WTC11 (cell line): ENCODE data around the gene KDM1B. TPM values are rescaled to one million over a fixed set of nuclear protein-coding genes. Genes with fewer than 3 reads are reported as not detected.

Experiments
- ATAC-seq: fragments of 200-7000 bp; cut with Tn5 transposase; 2 replicates; pipeline ENCODE4 v1.10.0; 2021; ENCODE audit warnings: mild to moderate bottlenecking, moderate library complexity
- CTCF ChIA-PET: fragments of 300-600 bp; sonication (Branson Sonifier 250); formaldehyde crosslinking; loops from one replicate; lab custom pipeline; 2021; ENCODE audit warnings: antibody characterized with exemption; lab: Charles Lee
- POLR2A ChIA-PET: fragments of 350-600 bp; sonication (Branson Sonifier 250); formaldehyde crosslinking; loops from one replicate; lab custom pipeline; 2021; ENCODE audit warnings: antibody characterized with exemption; lab: Charles Lee
- DNase-seq: peaks from one replicate; pipeline ENCODE4 v3.0.0; 2021; ENCODE audit warnings: low spot score
- H3K27ac Mint-ChIP-seq: 2 replicates; pipeline ENCODE4 v1.8.0; 2021; ENCODE audit warnings: mixed read lengths
- H3K27me3 Mint-ChIP-seq: 2 replicates; pipeline ENCODE4 v1.8.0; 2021; ENCODE audit warnings: low read depth, mild to moderate bottlenecking, moderate library complexity, mixed read lengths
- H3K36me3 Mint-ChIP-seq: 2 replicates; pipeline ENCODE4 v1.8.0; 2021; ENCODE audit warnings: mixed read lengths
- H3K4me1 Mint-ChIP-seq: 2 replicates; pipeline ENCODE4 v1.8.0; 2022; ENCODE audit warnings: mixed read lengths
- H3K4me3 Mint-ChIP-seq: 2 replicates; pipeline ENCODE4 v1.8.0; 2021; ENCODE audit warnings: mild to moderate bottlenecking, moderate library complexity, mixed read lengths
- H3K9me3 Mint-ChIP-seq: 2 replicates; pipeline ENCODE4 v1.8.0; 2021; ENCODE audit warnings: mixed read lengths
- ATF3 ChIP-seq: sonication (generic); formaldehyde crosslinking; conservative IDR thresholded peaks from 2 replicates; pipeline ENCODE4 v1.8.1; 2022; ENCODE audit warnings: mild to moderate bottlenecking, missing genetic modification reagents
- CTCF ChIP-seq: fragments of 200-600 bp; IDR thresholded peaks from 2 replicates; pipeline ENCODE4 v1.8.0; 2022; ENCODE audit warnings: antibody characterized with exemption
- ELF4 ChIP-seq: sonication (generic); formaldehyde crosslinking; IDR thresholded peaks from 2 replicates; pipeline ENCODE4 v1.8.1; 2022; ENCODE audit warnings: low read depth, mild to moderate bottlenecking, moderate library complexity, missing genetic modification reagents
- EMX1 ChIP-seq: fragments of 250-450 bp; sonication (Bioruptor Pico); IDR thresholded peaks from 2 replicates; pipeline ENCODE4 v1.8.0; 2021; ENCODE audit warnings: mild to moderate bottlenecking
- ETV6 ChIP-seq: sonication (generic); formaldehyde crosslinking; IDR thresholded peaks from 2 replicates; pipeline ENCODE4 v1.8.1; 2022; ENCODE audit warnings: mild to moderate bottlenecking, missing genetic modification reagents
- FOXK1 ChIP-seq: sonication (generic); formaldehyde crosslinking; IDR thresholded peaks from 2 replicates; pipeline ENCODE4 v1.8.0; 2022; ENCODE audit warnings: mild to moderate bottlenecking, moderate library complexity, missing genetic modification reagents
- FOXP1 ChIP-seq: sonication (generic); formaldehyde crosslinking; IDR thresholded peaks from 2 replicates; pipeline ENCODE4 v1.8.0; 2022; ENCODE audit warnings: missing genetic modification reagents, mild to moderate bottlenecking, moderate library complexity, borderline replicate concordance
- GRHL2 ChIP-seq: fragments of 250-450 bp; sonication (Bioruptor Pico); IDR thresholded peaks from 2 replicates; pipeline ENCODE4 v1.8.0; 2022; ENCODE audit warnings: mild to moderate bottlenecking, moderate library complexity; ENCODE audit not compliant: insufficient replicate concordance, severe bottlenecking
- GTF2I ChIP-seq: fragments of 250-450 bp; sonication (Bioruptor Pico); conservative IDR thresholded peaks from 2 replicates; pipeline ENCODE4 v1.4.0; 2021; ENCODE audit warnings: mild to moderate bottlenecking
- MXD4 ChIP-seq: fragments of 250-450 bp; sonication (Bioruptor Pico); IDR thresholded peaks from 2 replicates; pipeline ENCODE4 v1.8.0; 2021; ENCODE audit warnings: mild to moderate bottlenecking, moderate library complexity, borderline replicate concordance
- NFYB ChIP-seq: sonication (generic); formaldehyde crosslinking; conservative IDR thresholded peaks from 2 replicates; pipeline ENCODE4 v1.8.0; 2022; ENCODE audit warnings: low read depth, missing genetic modification reagents
- NR1H2 ChIP-seq: sonication (generic); formaldehyde crosslinking; IDR thresholded peaks from 2 replicates; pipeline ENCODE4 v1.9.0; 2021; ENCODE audit warnings: mild to moderate bottlenecking, moderate library complexity, missing genetic modification reagents
- RELA ChIP-seq: sonication (generic); formaldehyde crosslinking; IDR thresholded peaks from 2 replicates; pipeline ENCODE4 v1.8.1; 2022; ENCODE audit warnings: missing genetic modification reagents, mild to moderate bottlenecking, borderline replicate concordance
- RORB ChIP-seq: fragments of 250-450 bp; sonication (Bioruptor Pico); IDR thresholded peaks from 2 replicates; pipeline ENCODE4 v1.9.0; 2021; ENCODE audit warnings: mild to moderate bottlenecking
- TEAD1 ChIP-seq: sonication (generic); formaldehyde crosslinking; IDR thresholded peaks from 2 replicates; pipeline ENCODE4 v1.8.0; 2022; ENCODE audit warnings: mild to moderate bottlenecking, missing genetic modification reagents
- ZNF138 ChIP-seq: sonication (generic); formaldehyde crosslinking; conservative IDR thresholded peaks from 2 replicates; pipeline ENCODE4 v1.8.1; 2022; ENCODE audit warnings: mild to moderate bottlenecking, moderate library complexity, missing genetic modification reagents
- ZNF317 ChIP-seq: sonication (generic); formaldehyde crosslinking; IDR thresholded peaks from 2 replicates; pipeline ENCODE4 v1.8.1; 2023; ENCODE audit warnings: low read depth, mild to moderate bottlenecking, moderate library complexity, missing genetic modification reagents, borderline replicate concordance
- ZNF396 ChIP-seq: fragments of 250-450 bp; sonication (Bioruptor Pico); IDR thresholded peaks from 2 replicates; pipeline ENCODE4 v1.8.0; 2021; ENCODE audit warnings: mild to moderate bottlenecking, moderate library complexity, borderline replicate concordance
- ZNF423 ChIP-seq: fragments of 250-450 bp; sonication (Bioruptor Pico); IDR thresholded peaks from 2 replicates; pipeline ENCODE4 v2.1.2; 2022; ENCODE audit warnings: mild to moderate bottlenecking, moderate library complexity
- ZSCAN18 ChIP-seq: fragments of 250-450 bp; sonication (Bioruptor Pico); IDR thresholded peaks from 2 replicates; pipeline ENCODE4 v2.1.2; 2022; ENCODE audit warnings: mild to moderate bottlenecking, moderate library complexity
- total RNA-seq: library from RNA; stranded (reverse); gene quantifications from 3 replicates; pipeline ENCODE4 v1.2.3, GENCODE V29; 2021
- TF ChIP-seq, protein P1 (sequence below): fragments of 250-450 bp; sonication (Bioruptor Pico); IDR thresholded peaks from 2 replicates; pipeline ENCODE4 v1.9.0; 2021; ENCODE audit warnings: mild to moderate bottlenecking, borderline replicate concordance
- TF ChIP-seq, protein P2 (sequence below): sonication (generic); formaldehyde crosslinking; IDR thresholded peaks from 2 replicates; pipeline ENCODE4 v1.8.1; 2023; ENCODE audit warnings: mild to moderate bottlenecking, missing genetic modification reagents, moderate library complexity
- TF ChIP-seq, protein P3 (sequence below): sonication (generic); formaldehyde crosslinking; IDR thresholded peaks from 2 replicates; pipeline ENCODE4 v1.8.0; 2022; ENCODE audit warnings: mild to moderate bottlenecking, missing genetic modification reagents
- TF ChIP-seq, protein P4 (sequence below): sonication (generic); formaldehyde crosslinking; IDR thresholded peaks from 2 replicates; pipeline ENCODE4 v1.8.1; 2023; ENCODE audit warnings: mild to moderate bottlenecking, missing genetic modification reagents, moderate library complexity
- TF ChIP-seq, protein P5 (sequence below): sonication (generic); formaldehyde crosslinking; IDR thresholded peaks from 2 replicates; pipeline ENCODE4 v1.8.1; 2022; ENCODE audit warnings: mild to moderate bottlenecking, moderate library complexity, missing genetic modification reagents
- TF ChIP-seq, protein P6 (sequence below): fragments of 250-450 bp; sonication (Bioruptor Pico); IDR thresholded peaks from 2 replicates; pipeline ENCODE4 v1.8.0; 2021; ENCODE audit warnings: mild to moderate bottlenecking

The KDM1B gene
- total RNA-seq, 1 experiment from 2014 or later, result 6.7 TPM

- TF ChIP-seq, protein P1, sequence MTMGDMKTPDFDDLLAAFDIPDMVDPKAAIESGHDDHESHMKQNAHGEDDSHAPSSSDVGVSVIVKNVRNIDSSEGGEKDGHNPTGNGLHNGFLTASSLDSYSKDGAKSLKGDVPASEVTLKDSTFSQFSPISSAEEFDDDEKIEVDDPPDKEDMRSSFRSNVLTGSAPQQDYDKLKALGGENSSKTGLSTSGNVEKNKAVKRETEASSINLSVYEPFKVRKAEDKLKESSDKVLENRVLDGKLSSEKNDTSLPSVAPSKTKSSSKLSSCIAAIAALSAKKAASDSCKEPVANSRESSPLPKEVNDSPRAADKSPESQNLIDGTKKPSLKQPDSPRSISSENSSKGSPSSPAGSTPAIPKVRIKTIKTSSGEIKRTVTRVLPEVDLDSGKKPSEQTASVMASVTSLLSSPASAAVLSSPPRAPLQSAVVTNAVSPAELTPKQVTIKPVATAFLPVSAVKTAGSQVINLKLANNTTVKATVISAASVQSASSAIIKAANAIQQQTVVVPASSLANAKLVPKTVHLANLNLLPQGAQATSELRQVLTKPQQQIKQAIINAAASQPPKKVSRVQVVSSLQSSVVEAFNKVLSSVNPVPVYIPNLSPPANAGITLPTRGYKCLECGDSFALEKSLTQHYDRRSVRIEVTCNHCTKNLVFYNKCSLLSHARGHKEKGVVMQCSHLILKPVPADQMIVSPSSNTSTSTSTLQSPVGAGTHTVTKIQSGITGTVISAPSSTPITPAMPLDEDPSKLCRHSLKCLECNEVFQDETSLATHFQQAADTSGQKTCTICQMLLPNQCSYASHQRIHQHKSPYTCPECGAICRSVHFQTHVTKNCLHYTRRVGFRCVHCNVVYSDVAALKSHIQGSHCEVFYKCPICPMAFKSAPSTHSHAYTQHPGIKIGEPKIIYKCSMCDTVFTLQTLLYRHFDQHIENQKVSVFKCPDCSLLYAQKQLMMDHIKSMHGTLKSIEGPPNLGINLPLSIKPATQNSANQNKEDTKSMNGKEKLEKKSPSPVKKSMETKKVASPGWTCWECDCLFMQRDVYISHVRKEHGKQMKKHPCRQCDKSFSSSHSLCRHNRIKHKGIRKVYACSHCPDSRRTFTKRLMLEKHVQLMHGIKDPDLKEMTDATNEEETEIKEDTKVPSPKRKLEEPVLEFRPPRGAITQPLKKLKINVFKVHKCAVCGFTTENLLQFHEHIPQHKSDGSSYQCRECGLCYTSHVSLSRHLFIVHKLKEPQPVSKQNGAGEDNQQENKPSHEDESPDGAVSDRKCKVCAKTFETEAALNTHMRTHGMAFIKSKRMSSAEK (CRISPR knock-in tag), result no peak
- TF ChIP-seq CTCF, result no peak
- no peak for TF ChIP-seq GTF2I (CRISPR knock-in tag)
- no peak for TF ChIP-seq ZNF423 (CRISPR knock-in tag)
- TF ChIP-seq, protein P2, sequence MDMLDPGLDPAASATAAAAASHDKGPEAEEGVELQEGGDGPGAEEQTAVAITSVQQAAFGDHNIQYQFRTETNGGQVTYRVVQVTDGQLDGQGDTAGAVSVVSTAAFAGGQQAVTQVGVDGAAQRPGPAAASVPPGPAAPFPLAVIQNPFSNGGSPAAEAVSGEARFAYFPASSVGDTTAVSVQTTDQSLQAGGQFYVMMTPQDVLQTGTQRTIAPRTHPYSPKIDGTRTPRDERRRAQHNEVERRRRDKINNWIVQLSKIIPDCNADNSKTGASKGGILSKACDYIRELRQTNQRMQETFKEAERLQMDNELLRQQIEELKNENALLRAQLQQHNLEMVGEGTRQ (CRISPR knock-in tag), result no peak
- TF ChIP-seq RORB (CRISPR knock-in tag), result no peak
- TF ChIP-seq ZSCAN18 (CRISPR knock-in tag), result no peak
- TF ChIP-seq MXD4 (CRISPR knock-in tag), result no peak
- TF ChIP-seq, protein P3, sequence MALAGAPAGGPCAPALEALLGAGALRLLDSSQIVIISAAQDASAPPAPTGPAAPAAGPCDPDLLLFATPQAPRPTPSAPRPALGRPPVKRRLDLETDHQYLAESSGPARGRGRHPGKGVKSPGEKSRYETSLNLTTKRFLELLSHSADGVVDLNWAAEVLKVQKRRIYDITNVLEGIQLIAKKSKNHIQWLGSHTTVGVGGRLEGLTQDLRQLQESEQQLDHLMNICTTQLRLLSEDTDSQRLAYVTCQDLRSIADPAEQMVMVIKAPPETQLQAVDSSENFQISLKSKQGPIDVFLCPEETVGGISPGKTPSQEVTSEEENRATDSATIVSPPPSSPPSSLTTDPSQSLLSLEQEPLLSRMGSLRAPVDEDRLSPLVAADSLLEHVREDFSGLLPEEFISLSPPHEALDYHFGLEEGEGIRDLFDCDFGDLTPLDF (CRISPR knock-in tag), result no peak
- TF ChIP-seq FOXP1 (CRISPR knock-in tag), result no peak
- TF ChIP-seq ELF4 (CRISPR knock-in tag), result no peak
- no peak for TF ChIP-seq NFYB (CRISPR knock-in tag)
- TF ChIP-seq ZNF138, result no peak
These were observed 112.8 kb downstream of the KDM1B start (continued) for GRCh38 chr6:18268066-18268465.

- CTCF ChIA-PET, result no interaction called here
- no peak for DNase-seq
- Mint-ChIP-seq H3K9me3 (peaks cover 5% of the 10 kb centered on the region; the same call in 1 of the 2 replicates), H3K4me1 (peaks cover 13% of the 10 kb centered on the region), H3K27ac (no peak overlapping the region), H3K27me3 (no peaks in the 10 kb centered on the region), H3K4me3 (no peak overlapping the region), H3K36me3 (no peaks in the 10 kb centered on the region)
- no peak for ATAC-seq
- POLR2A ChIA-PET, result no interaction called here
- TF ChIP-seq EMX1 (no peak), ZNF396 (CRISPR knock-in tag) (no peak), ZNF317 (CRISPR knock-in tag) (no peak), TEAD1 (CRISPR knock-in tag) (no peak), RELA (CRISPR knock-in tag) (no peak), NR1H2 (CRISPR knock-in tag) (no peak), ETV6 (CRISPR knock-in tag) (no peak), GRHL2 (CRISPR knock-in tag) (no peak), FOXK1 (CRISPR knock-in tag) (no peak), ATF3 (no peak)
- TF ChIP-seq, protein P4, sequence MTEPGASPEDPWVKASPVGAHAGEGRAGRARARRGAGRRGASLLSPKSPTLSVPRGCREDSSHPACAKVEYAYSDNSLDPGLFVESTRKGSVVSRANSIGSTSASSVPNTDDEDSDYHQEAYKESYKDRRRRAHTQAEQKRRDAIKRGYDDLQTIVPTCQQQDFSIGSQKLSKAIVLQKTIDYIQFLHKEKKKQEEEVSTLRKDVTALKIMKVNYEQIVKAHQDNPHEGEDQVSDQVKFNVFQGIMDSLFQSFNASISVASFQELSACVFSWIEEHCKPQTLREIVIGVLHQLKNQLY (CRISPR knock-in tag), result no peak
- TF ChIP-seq, protein P5, sequence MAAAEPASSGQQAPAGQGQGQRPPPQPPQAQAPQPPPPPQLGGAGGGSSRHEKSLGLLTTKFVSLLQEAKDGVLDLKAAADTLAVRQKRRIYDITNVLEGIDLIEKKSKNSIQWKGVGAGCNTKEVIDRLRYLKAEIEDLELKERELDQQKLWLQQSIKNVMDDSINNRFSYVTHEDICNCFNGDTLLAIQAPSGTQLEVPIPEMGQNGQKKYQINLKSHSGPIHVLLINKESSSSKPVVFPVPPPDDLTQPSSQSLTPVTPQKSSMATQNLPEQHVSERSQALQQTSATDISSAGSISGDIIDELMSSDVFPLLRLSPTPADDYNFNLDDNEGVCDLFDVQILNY (CRISPR knock-in tag), result no peak
- TF ChIP-seq, protein P6, sequence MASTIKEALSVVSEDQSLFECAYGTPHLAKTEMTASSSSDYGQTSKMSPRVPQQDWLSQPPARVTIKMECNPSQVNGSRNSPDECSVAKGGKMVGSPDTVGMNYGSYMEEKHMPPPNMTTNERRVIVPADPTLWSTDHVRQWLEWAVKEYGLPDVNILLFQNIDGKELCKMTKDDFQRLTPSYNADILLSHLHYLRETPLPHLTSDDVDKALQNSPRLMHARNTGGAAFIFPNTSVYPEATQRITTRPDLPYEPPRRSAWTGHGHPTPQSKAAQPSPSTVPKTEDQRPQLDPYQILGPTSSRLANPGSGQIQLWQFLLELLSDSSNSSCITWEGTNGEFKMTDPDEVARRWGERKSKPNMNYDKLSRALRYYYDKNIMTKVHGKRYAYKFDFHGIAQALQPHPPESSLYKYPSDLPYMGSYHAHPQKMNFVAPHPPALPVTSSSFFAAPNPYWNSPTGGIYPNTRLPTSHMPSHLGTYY (CRISPR knock-in tag), result no peak
These were observed 114.0 kb downstream of the KDM1B start for GRCh38 chr6:18269253-18269652.
